Uterus (tissue), 4 donors: Measurements from ENCODE around the gene PPA2. TPM values are rescaled to one million over a fixed set of nuclear protein-coding genes. Genes with fewer than 3 reads are reported as not detected.

Source experiments
- DNase-seq, 2 donors: peaks; one replicate each; pipeline ENCODE4 v3.0.0-alpha.2; 2019 to 2020
- H3K27ac ChIP-seq, 2 donors: fragments of 200-600 bp; sonication (generic); 1 replicate in 1 of 2; 2 replicates in 1 of 2; pipeline ENCODE4 v1.5.1; 2016 to 2018
- H3K27me3 ChIP-seq, 2 donors: fragments of 200-600 bp; sonication (generic); one replicate each; pipeline ENCODE4 v1.5.1; 2018 to 2019; ENCODE audit warnings: control low read depth in 1 of 2
- H3K36me3 ChIP-seq, 2 donors: fragments of 200-600 bp; sonication (generic); one replicate each; pipeline ENCODE4 v1.5.1; 2019; ENCODE audit warnings: control low read depth in 1 of 2
- H3K4me1 ChIP-seq, 2 donors: fragments of 200-600 bp; sonication (generic); one replicate each; pipeline ENCODE4 v1.5.1; 2018 to 2019; ENCODE audit warnings: control low read depth in 1 of 2
- H3K4me3 ChIP-seq, 2 donors: fragments of 200-600 bp; sonication (generic); 1 replicate in 1 of 2; 2 replicates in 1 of 2; pipeline ENCODE4 v1.5.1; 2018 to 2019; ENCODE audit warnings: mild to moderate bottlenecking in 1 of 2
- H3K9me3 ChIP-seq, 2 donors: fragments of 200-600 bp; sonication (generic); one replicate each; pipeline ENCODE4 v1.5.1; 2019; ENCODE audit warnings: control low read depth in 1 of 2
- POLR2A ChIP-seq, 2 donors: fragments of 450-650 bp; IDR thresholded peaks; one replicate each; pipeline ENCODE4 v1.6.1; 2016; ENCODE audit warnings: antibody characterized with exemption in 2 of 2, mild to moderate bottlenecking in 1 of 2, moderate library complexity in 1 of 2
- intact Hi-C: fragments of 100-400 bp; cut with DNase I; formaldehyde crosslinking; loops from one replicate; pipeline ENCODE4 v1.15.1; 2023; ENCODE audit warnings: low total_unique reads
- small RNA-seq: library from RNA; depleted of rRNA; stranded (forward); fragments of <200 nt; gene quantifications from one replicate; pipeline ENCODE3, GENCODE V24; 2016
- total RNA-seq, 4 donors: library from RNA; depleted of rRNA in 3 of 4; stranded (reverse); fragments of >200 nt in 3 of 4; gene quantifications; one replicate each; pipeline versions ENCODE4 v1.1.0 to v1.2.4, GENCODE V29; 2014 to 2023
- TF ChIP-seq, protein P1 (sequence below), 4 experiments: fragments of 200-600 bp in 2 of 4; fragments of 450-650 bp in 2 of 4; sonication (generic) in 2 of 4; IDR thresholded peaks; one replicate each; pipeline ENCODE4 v1.5.1; 2016 to 2019; ENCODE audit warnings: antibody characterized with exemption in 4 of 4, mild to moderate bottlenecking in 2 of 4, moderate library complexity in 1 of 4
- donor health status: DM: yes; HTN: yes; CAD: no.

The PPA2 gene
- total RNA-seq, 4 donors from 2014 or later, result 94.4 to 964 (median 152) TPM

DNA sequence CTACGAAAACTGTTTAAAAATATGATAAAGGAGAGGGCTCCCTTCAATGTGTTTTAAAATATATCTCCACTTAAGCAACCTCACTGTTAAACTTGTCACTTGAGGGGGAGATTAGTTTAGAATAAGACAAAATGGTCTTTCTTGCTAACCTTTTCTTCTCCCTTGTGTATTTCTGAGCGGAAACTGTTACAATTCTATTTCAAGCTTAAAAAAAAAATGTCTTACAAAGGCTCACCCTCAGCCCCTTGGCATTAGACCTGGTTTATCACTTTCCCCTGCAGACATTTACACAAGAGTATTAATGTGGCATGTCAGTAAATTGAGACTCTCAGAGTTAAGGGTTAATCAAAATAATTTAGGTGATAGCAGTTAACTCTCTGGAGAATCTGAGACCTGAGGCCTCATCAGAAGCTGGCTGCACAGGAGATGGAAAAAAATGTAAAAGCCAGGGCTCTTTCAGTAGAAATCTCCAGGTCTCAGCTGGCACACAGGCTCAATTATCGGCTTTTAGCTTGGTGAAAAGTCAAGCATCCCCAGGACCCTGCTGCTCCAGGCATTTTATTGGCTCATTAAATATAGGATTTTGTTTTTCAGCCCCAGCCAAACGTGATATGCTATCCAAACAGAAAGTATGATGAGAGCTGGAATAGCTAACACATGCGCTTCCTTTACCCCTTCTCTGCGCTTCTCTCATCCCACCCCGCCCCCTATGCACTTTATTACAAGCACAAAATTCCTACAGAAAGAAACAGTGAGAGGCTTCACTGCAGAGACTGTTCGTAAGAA lies 130.5 kb downstream of the PPA2 start:
- Histone ChIP-seq H3K9me3 (no peaks in the 10 kb centered on the region), H3K27ac (no peak overlapping the region), H3K27me3 (no peaks in the 10 kb centered on the region), H3K4me1 (no peaks in the 10 kb centered on the region), H3K36me3 (no peaks in the 10 kb centered on the region), H3K4me3 (no peak overlapping the region)
- intact Hi-C loops, result no loop called here
- TF ChIP-seq POLR2A (IDR thresholded peaks at IDR 0.05), result no peak
- TF ChIP-seq, protein P1, sequence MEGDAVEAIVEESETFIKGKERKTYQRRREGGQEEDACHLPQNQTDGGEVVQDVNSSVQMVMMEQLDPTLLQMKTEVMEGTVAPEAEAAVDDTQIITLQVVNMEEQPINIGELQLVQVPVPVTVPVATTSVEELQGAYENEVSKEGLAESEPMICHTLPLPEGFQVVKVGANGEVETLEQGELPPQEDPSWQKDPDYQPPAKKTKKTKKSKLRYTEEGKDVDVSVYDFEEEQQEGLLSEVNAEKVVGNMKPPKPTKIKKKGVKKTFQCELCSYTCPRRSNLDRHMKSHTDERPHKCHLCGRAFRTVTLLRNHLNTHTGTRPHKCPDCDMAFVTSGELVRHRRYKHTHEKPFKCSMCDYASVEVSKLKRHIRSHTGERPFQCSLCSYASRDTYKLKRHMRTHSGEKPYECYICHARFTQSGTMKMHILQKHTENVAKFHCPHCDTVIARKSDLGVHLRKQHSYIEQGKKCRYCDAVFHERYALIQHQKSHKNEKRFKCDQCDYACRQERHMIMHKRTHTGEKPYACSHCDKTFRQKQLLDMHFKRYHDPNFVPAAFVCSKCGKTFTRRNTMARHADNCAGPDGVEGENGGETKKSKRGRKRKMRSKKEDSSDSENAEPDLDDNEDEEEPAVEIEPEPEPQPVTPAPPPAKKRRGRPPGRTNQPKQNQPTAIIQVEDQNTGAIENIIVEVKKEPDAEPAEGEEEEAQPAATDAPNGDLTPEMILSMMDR (IDR thresholded peaks at IDR 0.05), result no peak
- no peak for DNase-seq

DNA sequence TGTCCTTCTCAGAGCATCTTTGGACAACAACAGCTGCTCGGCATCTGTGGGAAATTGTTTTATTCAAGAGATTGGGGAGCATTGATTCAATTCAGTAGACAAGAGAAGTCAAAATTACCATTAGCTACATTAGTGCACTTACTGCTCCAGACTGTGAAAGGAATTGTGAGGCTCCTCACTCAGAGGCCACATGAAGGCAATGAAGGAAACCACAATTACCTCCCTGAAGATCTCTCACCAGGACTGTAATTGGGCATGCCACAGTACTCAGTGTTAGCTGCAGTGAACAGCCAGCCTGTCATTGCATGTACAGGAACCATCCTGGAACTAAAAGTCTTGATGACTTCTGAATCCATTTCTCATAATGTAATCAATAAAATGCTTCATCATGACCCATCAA lies 144.8 kb downstream of the PPA2 start:
- Histone ChIP-seq H3K4me3 (no peak overlapping the region), H3K27ac (no peak overlapping the region), H3K36me3 (no peaks in the 10 kb centered on the region), H3K27me3 (no peaks in the 10 kb centered on the region), H3K4me1 (no peaks in the 10 kb centered on the region), H3K9me3 (no peaks in the 10 kb centered on the region)
- DNase-seq, result no peak
- intact Hi-C loops, result no loop called here
- TF ChIP-seq POLR2A (IDR thresholded peaks at IDR 0.05), result no peak
- TF ChIP-seq, protein P1 (IDR thresholded peaks at IDR 0.05), result no peak

DNA sequence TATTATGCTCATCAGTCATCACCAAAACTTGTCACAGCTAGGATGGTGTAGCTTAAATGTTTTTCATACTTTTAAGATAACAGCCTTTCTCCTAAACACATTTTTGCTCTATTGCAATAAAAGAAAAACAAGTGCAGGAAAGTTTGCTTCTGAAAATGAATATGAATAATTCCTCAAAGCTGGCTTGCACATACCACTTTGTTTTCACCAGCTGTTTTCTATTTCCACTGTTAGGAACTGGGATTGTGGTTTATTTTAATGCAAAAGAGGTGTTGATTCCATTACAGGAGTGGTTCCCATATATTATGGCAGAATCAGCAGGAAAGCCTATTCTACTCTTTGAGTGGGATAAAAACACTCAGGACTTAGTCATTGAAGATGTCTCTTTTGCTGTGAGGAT lies 145.9 kb downstream of the PPA2 start:
- no peaks in the 10 kb centered on the region for H3K36me3 ChIP-seq
- H3K4me3 ChIP-seq, result no peak overlapping the region
- no peak overlapping the region for H3K27ac ChIP-seq
- intact Hi-C loops, result no loop called here
- no peaks in the 10 kb centered on the region for H3K4me1 ChIP-seq
- H3K27me3 ChIP-seq, result no peaks in the 10 kb centered on the region
- no peak for DNase-seq
- TF ChIP-seq, protein P1 (IDR thresholded peaks at IDR 0.05), result no peak
- TF ChIP-seq POLR2A (IDR thresholded peaks at IDR 0.05), result no peak
- no peaks in the 10 kb centered on the region for H3K9me3 ChIP-seq

DNA sequence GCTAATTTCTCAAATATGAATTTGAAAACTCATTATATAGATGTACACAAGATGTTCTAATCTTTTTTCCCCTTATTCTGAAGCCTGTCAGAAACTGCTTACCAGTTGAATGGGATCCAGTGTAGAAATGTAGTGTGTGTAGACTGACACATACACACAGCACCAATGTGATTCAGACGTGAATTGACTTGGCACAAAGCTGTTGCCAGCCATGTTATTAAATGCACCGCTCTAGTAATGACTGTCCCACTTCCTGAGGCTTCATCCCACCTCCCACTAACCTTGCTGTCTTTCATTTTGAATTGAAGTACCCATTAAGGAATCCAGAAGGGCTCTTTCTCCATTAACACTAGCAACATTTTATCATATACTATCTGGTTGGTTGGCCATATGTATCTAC lies 146.6 kb downstream of the PPA2 start:
- no peaks in the 10 kb centered on the region for H3K9me3 ChIP-seq
- H3K4me3 ChIP-seq, result no peak overlapping the region
- H3K36me3 ChIP-seq, result no peaks in the 10 kb centered on the region
- no peak for DNase-seq
- no peaks in the 10 kb centered on the region for H3K4me1 ChIP-seq
- TF ChIP-seq, protein P1 (IDR thresholded peaks at IDR 0.05), result no peak
- no peak for TF ChIP-seq POLR2A (IDR thresholded peaks at IDR 0.05)
- H3K27me3 ChIP-seq, result no peaks in the 10 kb centered on the region
- intact Hi-C loops, result no loop called here
- no peak overlapping the region for H3K27ac ChIP-seq

Small RNAs within 50 kb of the gene (small RNA-seq; reads per million reads assigned to genes)
- not detected for gene RNU6-553P

Other genes starting within 250 kb of the PPA2 start
- gene ARHGEF38, start 78.6 kb upstream of the PPA2 start, total RNA-seq, result 1 to 10 TPM in 1 of 4 donors, under 1 TPM in 1, not detected in 2; 0.26 to 3.7 TPM
- gene INTS12, start 234.6 kb upstream of the PPA2 start, total RNA-seq, result 10 to 100 TPM in 3 of 4 donors, 1 to 10 TPM in 1; 5.9 to 58.2 (median 19.8) TPM
- 10 to 100 TPM in 2 of 4 donors, 1 to 10 TPM in 2; 8.2 to 33.5 (median 15.3) TPM for gene GSTCD, start 234.7 kb upstream of the PPA2 start, total RNA-seq